Kidney (tissue), 14 donors: ENCODE results near the gene SUGP2. TPM values are rescaled to one million over a fixed set of nuclear protein-coding genes. Genes with fewer than 3 reads are reported as not detected.

Source experiments
- DNase-seq, 5 donors: peaks; one replicate each; pipeline ENCODE4 v3.0.0-alpha.2; 2013 to 2020
- FAIRE-seq: peaks from 2 replicates; lab custom pipeline; 2012; peaks lifted over from hg19 to GRCh38; lab: Jason Lieb, UNC
- H3K27ac ChIP-seq, 2 donors: one replicate each; pipeline ENCODE4 v1.7.0; 2013; ENCODE audit warnings: low read depth in 2 of 2, low read length in 2 of 2, inconsistent platforms in 1 of 2
- H3K27me3 ChIP-seq: one replicate; pipeline ENCODE4 v1.7.1; 2013; ENCODE audit warnings: low read length, inconsistent platforms; ENCODE audit not compliant: control insufficient read depth, insufficient read depth
- H3K36me3 ChIP-seq, 3 donors: one replicate each; pipeline versions ENCODE4 v1.7.0 to v1.7.1; 2013; ENCODE audit warnings: low read length in 3 of 3, control low read depth in 1 of 3, inconsistent platforms in 1 of 3; ENCODE audit not compliant: insufficient read depth in 3 of 3, control insufficient read depth in 2 of 3
- H3K4me1 ChIP-seq, 3 donors: one replicate each; pipeline versions ENCODE4 v1.7.0 to v1.7.1; 2013; ENCODE audit warnings: low read length in 3 of 3, inconsistent platforms in 1 of 3, low read depth in 1 of 3; ENCODE audit not compliant: control insufficient read depth in 2 of 3, insufficient read depth in 2 of 3
- H3K4me3 ChIP-seq, 3 donors: one replicate each; pipeline versions ENCODE4 v1.7.0 to v1.8.1; 2013; ENCODE audit warnings: low read length in 3 of 3, control low read depth in 1 of 3, inconsistent platforms in 1 of 3
- H3K9ac ChIP-seq, 3 donors: one replicate each; pipeline versions ENCODE4 v1.7.0 to v1.7.1; 2013; ENCODE audit warnings: low read length in 3 of 3, control low read depth in 1 of 3, inconsistent platforms in 1 of 3
- H3K9me3 ChIP-seq, 3 donors: one replicate each; pipeline versions ENCODE4 v1.7.0 to v1.7.1; 2013; ENCODE audit warnings: low read length in 3 of 3, control low read depth in 1 of 3, inconsistent platforms in 1 of 3; ENCODE audit not compliant: control insufficient read depth in 2 of 3, insufficient read depth in 1 of 3
- CTCF ChIP-seq: IDR thresholded peaks from 3 replicates; pipeline ENCODE4 v1.5.1; 2012; ENCODE audit warnings: mild to moderate bottlenecking, moderate library complexity, borderline replicate concordance; ENCODE audit not compliant: insufficient read depth; ENCODE audit errors: extremely low read depth
- intact Hi-C: fragments of 100-400 bp; cut with DNase I; formaldehyde crosslinking; loops from one replicate; pipeline ENCODE4 v1.11.1; 2022
- polyA plus RNA-seq: library from polyadenylated mRNA; stranded (reverse); fragments of 350-450 nt; fragmentation: Illumina TruSeq; extraction: RNeasy Lipid Tissue Mini Kit (QIAGEN cat#74804); gene quantifications from one replicate; pipeline ENCODE4 v1.2.3, GENCODE V29; 2014; ENCODE audit warnings: low read depth, low replicate concordance; ENCODE audit not compliant: insufficient read depth
- total RNA-seq: library from RNA; stranded (reverse); fragmentation: NEBNext Ultra II Directional; extraction: Animal tissue kit (Norgen Biotek cat#: 25700); gene quantifications from one replicate; pipeline ENCODE4 v1.2.1, GENCODE V29; 2021
- donor health status: control.
- donor health status: control.
- donor health status: control.
- donor health status: control.
- donor health status: control.
- donor health status: DM: yes; HTN: yes; CAD: no.
- donor health status: Normal renal cell carcinoma (clear cell type).

SUGP2 gene
- total and polyA plus RNA-seq, 2 donors from 2014 or later = 47.5 to 74.1 TPM

GRCh38 chr19:18964121-18964520, 69.2 kb downstream of the SUGP2 start:
- intact Hi-C loops = no loop called here
- Histone ChIP-seq H3K27me3 (no peaks in the 10 kb centered on the region), H3K36me3 (no peaks in the 10 kb centered on the region), H3K27ac (no peak overlapping the region), H3K9me3 (no peaks in the 10 kb centered on the region), H3K4me3 (no peak overlapping the region), H3K4me1 (peaks cover 0 to 5% (median 3%) of the 10 kb centered on the region in 3 donors), H3K9ac (no peak overlapping the region)
- DNase-seq = no peak
- no peak for FAIRE-seq
- TF ChIP-seq CTCF = no peak

GRCh38 chr19:18961767-18962620, 71.3 kb downstream of the SUGP2 start:
- no peak overlapping the region for H3K27ac ChIP-seq
- FAIRE-seq = no peak

GRCh38 chr19:18960370-18960769, 72.9 kb downstream of the SUGP2 start:
- Histone ChIP-seq H3K4me3 (no peak overlapping the region), H3K9me3 (no peaks in the 10 kb centered on the region), H3K27me3 (no peaks in the 10 kb centered on the region), H3K36me3 (no peaks in the 10 kb centered on the region), H3K9ac (no peak overlapping the region), H3K4me1 (no peaks in the 10 kb centered on the region), H3K27ac (no peak overlapping the region)
- FAIRE-seq = no peak
- intact Hi-C loops = no loop called here
- no peak for DNase-seq
- no peak for TF ChIP-seq CTCF

More at GRCh38 chr19:18961767-18962620, 71.3 kb downstream of the SUGP2 start:
- no peak for TF ChIP-seq CTCF
- peak in 4 of 5 donors; percentile 52 to 76 (median 65) for DNase-seq
- Histone ChIP-seq H3K4me1 (no peaks in the 10 kb centered on the region), H3K9ac (no peak overlapping the region), H3K4me3 (no peak overlapping the region), H3K36me3 (no peaks in the 10 kb centered on the region), H3K27me3 (no peaks in the 10 kb centered on the region), H3K9me3 (no peaks in the 10 kb centered on the region)
- intact Hi-C loops = no loop called here
